Measurements from ENCODE around the gene MIPOL1. TPM values are rescaled to one million over a fixed set of nuclear protein-coding genes. Genes with fewer than 3 reads are reported as not detected.
"Not testable (repeated sequence)": the region's sequence is repeated elsewhere in the genome, so short reads cannot be mapped to it uniquely, and the experiment has no call there.

MIPOL1 gene
- total RNA-seq, 1 experiment from 2014 or later: 10.6 TPM

- Histone ChIP-seq H3K36me3 (no peaks in the 10 kb centered on the region), H3K4me1 (no peaks in the 10 kb centered on the region), H3K27me3 (no peaks in the 10 kb centered on the region), H3K9me3 (replicated peaks) (no peaks in the 10 kb centered on the region), H3K4me3 (no peak overlapping the region), H3K27ac (no peak overlapping the region)
- DNase-seq: no peak
These were observed 72.9 kb downstream of the MIPOL1 start for GRCh38 chr14:37270629-37271028.

- H3K4me1 ChIP-seq: no peaks in the 10 kb centered on the region
- DNase-seq: no peak
- H3K4me3 ChIP-seq: no peak overlapping the region
- no peaks in the 10 kb centered on the region for H3K27me3 ChIP-seq
- H3K36me3 ChIP-seq: no peaks in the 10 kb centered on the region
- no peaks in the 10 kb centered on the region for H3K9me3 ChIP-seq (replicated peaks)
- H3K27ac ChIP-seq: no peak overlapping the region
These were observed 74.8 kb downstream of the MIPOL1 start for GRCh38 chr14:37272569-37272968.

- Histone ChIP-seq H3K9me3 (replicated peaks) (no peaks in the 10 kb centered on the region), H3K27ac (no peak overlapping the region), H3K4me3 (no peak overlapping the region), H3K36me3 (no peaks in the 10 kb centered on the region), H3K4me1 (no peaks in the 10 kb centered on the region), H3K27me3 (no peaks in the 10 kb centered on the region)
- DNase-seq: no peak
These were observed 76.9 kb downstream of the MIPOL1 start for GRCh38 chr14:37274652-37275051.

- no peaks in the 10 kb centered on the region for H3K36me3 ChIP-seq
- no peak for DNase-seq
- H3K4me3 ChIP-seq: no peak overlapping the region
- H3K27ac ChIP-seq: no peak overlapping the region
- no peaks in the 10 kb centered on the region for H3K27me3 ChIP-seq
- H3K4me1 ChIP-seq: no peaks in the 10 kb centered on the region
- no peaks in the 10 kb centered on the region for H3K9me3 ChIP-seq (replicated peaks)
These were observed 78.2 kb downstream of the MIPOL1 start for GRCh38 chr14:37275963-37276362.

- H3K4me3 ChIP-seq: no peak overlapping the region
- DNase-seq: no peak
- no peaks in the 10 kb centered on the region; the same call in 1 of the 2 replicates for H3K4me1 ChIP-seq
- no peak overlapping the region for H3K27ac ChIP-seq
- no peaks in the 10 kb centered on the region for H3K9me3 ChIP-seq (replicated peaks)
- H3K36me3 ChIP-seq: no peaks in the 10 kb centered on the region
- H3K27me3 ChIP-seq: no peaks in the 10 kb centered on the region
These were observed 81.2 kb downstream of the MIPOL1 start for GRCh38 chr14:37278636-37279538.

GRCh38 chr14:37279818-37280217 is 82.1 kb downstream of the MIPOL1 start:
- DNase-seq: no peak
- H3K4me3 ChIP-seq: no peak overlapping the region

GRCh38 chr14:37284760-37285159 is 87.0 kb downstream of the MIPOL1 start:
- no peaks in the 10 kb centered on the region for H3K27me3 ChIP-seq
- H3K36me3 ChIP-seq: no peaks in the 10 kb centered on the region
- H3K27ac ChIP-seq: no peak overlapping the region
- H3K4me3 ChIP-seq: no peak overlapping the region
- no peaks in the 10 kb centered on the region for H3K9me3 ChIP-seq (replicated peaks)
- no peak for DNase-seq
- no peaks in the 10 kb centered on the region; the same call in 1 of the 2 replicates for H3K4me1 ChIP-seq

More at GRCh38 chr14:37279818-37280217, 82.1 kb downstream of the MIPOL1 start:
- no peaks in the 10 kb centered on the region; the same call in 1 of the 2 replicates for H3K4me1 ChIP-seq
- no peaks in the 10 kb centered on the region for H3K36me3 ChIP-seq
- H3K27me3 ChIP-seq: no peaks in the 10 kb centered on the region
- no peak overlapping the region for H3K27ac ChIP-seq
- H3K9me3 ChIP-seq (replicated peaks): no peaks in the 10 kb centered on the region

- no peak overlapping the region for H3K4me3 ChIP-seq
- no peaks in the 10 kb centered on the region for H3K27me3 ChIP-seq
- H3K9me3 ChIP-seq (replicated peaks): no peaks in the 10 kb centered on the region
- no peak overlapping the region for H3K27ac ChIP-seq
- no peaks in the 10 kb centered on the region for H3K36me3 ChIP-seq
- no peaks in the 10 kb centered on the region; the same call in 1 of the 2 replicates for H3K4me1 ChIP-seq
- no peak for DNase-seq
These were observed 87.5 kb downstream of the MIPOL1 start for GRCh38 chr14:37285220-37285619.

GRCh38 chr14:37289688-37290087 is 92.0 kb downstream of the MIPOL1 start:
- no peak for DNase-seq
- H3K36me3 ChIP-seq: no peaks in the 10 kb centered on the region
- H3K27me3 ChIP-seq: no peaks in the 10 kb centered on the region
- H3K27ac ChIP-seq: no peak overlapping the region
- H3K4me3 ChIP-seq: no peak overlapping the region
- H3K9me3 ChIP-seq (replicated peaks): no peaks in the 10 kb centered on the region
- no peaks in the 10 kb centered on the region for H3K4me1 ChIP-seq

GRCh38 chr14:37295262-37295661 is 97.5 kb downstream of the MIPOL1 start:
- H3K36me3 ChIP-seq; H3K27ac ChIP-seq; DNase-seq; H3K4me1 ChIP-seq; H3K27me3 ChIP-seq; H3K9me3 ChIP-seq (replicated peaks); H3K4me3 ChIP-seq: not testable (repeated sequence)

- H3K36me3 ChIP-seq: no peaks in the 10 kb centered on the region
- H3K4me3 ChIP-seq: no peak overlapping the region
- no peaks in the 10 kb centered on the region for H3K9me3 ChIP-seq (replicated peaks)
- H3K4me1 ChIP-seq: no peaks in the 10 kb centered on the region; the same call in 1 of the 2 replicates
- H3K27ac ChIP-seq: no peak overlapping the region
- no peak for DNase-seq
- no peaks in the 10 kb centered on the region for H3K27me3 ChIP-seq
These were observed 113.5 kb downstream of the MIPOL1 start for GRCh38 chr14:37311252-37311651.

- no peaks in the 10 kb centered on the region; the same call in 1 of the 2 replicates for H3K27me3 ChIP-seq
- H3K27ac ChIP-seq: no peak overlapping the region
- H3K4me1 ChIP-seq: no peaks in the 10 kb centered on the region
- no peak overlapping the region for H3K4me3 ChIP-seq
- H3K9me3 ChIP-seq (replicated peaks): no peaks in the 10 kb centered on the region
- no peak for DNase-seq
- H3K36me3 ChIP-seq: no peaks in the 10 kb centered on the region
These were observed 121.2 kb downstream of the MIPOL1 start for GRCh38 chr14:37318938-37319337.

GRCh38 chr14:37320106-37320505 is 122.4 kb downstream of the MIPOL1 start:
- no peaks in the 10 kb centered on the region for H3K4me1 ChIP-seq
- H3K9me3 ChIP-seq (replicated peaks): no peaks in the 10 kb centered on the region
- no peak overlapping the region for H3K27ac ChIP-seq
- H3K27me3 ChIP-seq: no peaks in the 10 kb centered on the region; the same call in 1 of the 2 replicates
- no peak overlapping the region for H3K4me3 ChIP-seq
- DNase-seq: no peak
- H3K36me3 ChIP-seq: no peaks in the 10 kb centered on the region

- DNase-seq: no peak
- no peaks in the 10 kb centered on the region for H3K27me3 ChIP-seq
- no peak overlapping the region for H3K4me3 ChIP-seq
- no peaks in the 10 kb centered on the region for H3K36me3 ChIP-seq
- H3K4me1 ChIP-seq: no peaks in the 10 kb centered on the region
- H3K27ac ChIP-seq: no peak overlapping the region
- no peaks in the 10 kb centered on the region for H3K9me3 ChIP-seq (replicated peaks)
These were observed 127.6 kb downstream of the MIPOL1 start for GRCh38 chr14:37325332-37325731.

GRCh38 chr14:37326434-37326833 is 128.7 kb downstream of the MIPOL1 start:
- no peak for DNase-seq
- Histone ChIP-seq H3K27me3 (no peaks in the 10 kb centered on the region), H3K36me3 (no peaks in the 10 kb centered on the region), H3K9me3 (replicated peaks) (no peaks in the 10 kb centered on the region), H3K4me3 (no peak overlapping the region), H3K4me1 (no peaks in the 10 kb centered on the region), H3K27ac (no peak overlapping the region)

- H3K4me3 ChIP-seq, DNase-seq, H3K36me3 ChIP-seq: not testable (repeated sequence)
These were observed 130.2 kb downstream of the MIPOL1 start for GRCh38 chr14:37327933-37328332.

More at GRCh38 chr14:37327933-37328332, 130.2 kb downstream of the MIPOL1 start:
- H3K27me3 ChIP-seq; H3K4me1 ChIP-seq; H3K27ac ChIP-seq; H3K9me3 ChIP-seq (replicated peaks): not testable (repeated sequence)

Measured in SJCRH30 (cell line).